Neural cell (in vitro differentiated cells): ENCODE data around the gene DPP10. TPM values are rescaled to one million over a fixed set of nuclear protein-coding genes. Genes with fewer than 3 reads are reported as not detected.

Experiments
- H2AFZ ChIP-seq: fragments of 200-600, 300-800 bp; sonication (generic), shearing (Covaris generic); 2 replicates; pipeline ENCODE4 v1.6.0; 2014; ENCODE audit warnings: low read depth, mild to moderate bottlenecking, antibody characterized with exemption, low read length, moderate library complexity
- H3F3A ChIP-seq: fragments of 200-600 bp; shearing (Covaris generic); 2 replicates; pipeline ENCODE4 v1.6.1; 2016; ENCODE audit warnings: mild to moderate bottlenecking, moderate library complexity, mixed read lengths, antibody characterized with exemption, low read length; ENCODE audit not compliant: insufficient read depth, poor library complexity, severe bottlenecking
- H3K27ac ChIP-seq: fragments of 200-600, 300-800 bp; sonication (generic), shearing (Covaris generic); 2 replicates; pipeline ENCODE4 v1.5.1; 2014; ENCODE audit warnings: mild to moderate bottlenecking, low read length, moderate library complexity
- H3K27me3 ChIP-seq: fragments of 300-800, 200-600 bp; sonication (generic), shearing (Covaris generic); 2 replicates; pipeline ENCODE4 v1.6.0; 2014; ENCODE audit warnings: mild to moderate bottlenecking, low read depth, low read length, moderate library complexity; ENCODE audit not compliant: insufficient read depth
- H3K36me3 ChIP-seq: fragments of 300-800, 200-600 bp; sonication (generic), shearing (Covaris generic); 2 replicates; pipeline ENCODE4 v1.5.1; 2014; ENCODE audit warnings: mild to moderate bottlenecking, antibody characterized with exemption, low read length, moderate library complexity; ENCODE audit not compliant: insufficient read depth
- H3K4me2 ChIP-seq: fragments of 300-800, 200-600 bp; sonication (generic), shearing (Covaris generic); 2 replicates; pipeline ENCODE4 v1.6.0; 2014; ENCODE audit warnings: mild to moderate bottlenecking, low read length
- H3K4me3 ChIP-seq: fragments of 300-800, 200-600 bp; sonication (generic), shearing (Covaris generic); 2 replicates; pipeline ENCODE4 v1.5.1; 2014; ENCODE audit warnings: mild to moderate bottlenecking, low read length, moderate library complexity
- H3K79me2 ChIP-seq: fragments of 200-600 bp; shearing (Covaris generic); replicated peaks from 2 replicates; pipeline ENCODE4 v1.6.0; 2014; ENCODE audit warnings: mild to moderate bottlenecking, low read length, moderate library complexity; ENCODE audit not compliant: insufficient read depth
- H3K9ac ChIP-seq: fragments of 300-800, 200-600 bp; sonication (generic), shearing (Covaris generic); 2 replicates; pipeline ENCODE4 v1.6.1; 2016; ENCODE audit warnings: mild to moderate bottlenecking, low read length, mixed read lengths
- H3K9me2 ChIP-seq: fragments of 200-600 bp; shearing (Covaris generic); 2 replicates; pipeline ENCODE4 v1.6.1; 2016; ENCODE audit warnings: mild to moderate bottlenecking, low read length, mixed read lengths; ENCODE audit not compliant: insufficient read depth
- H3K9me3 ChIP-seq: fragments of 200-600, 300-800 bp; sonication (generic), shearing (Covaris generic); 2 replicates; pipeline ENCODE4 v1.6.1; 2016; ENCODE audit warnings: mild to moderate bottlenecking, mixed run types, low read length, moderate library complexity, mixed read lengths
- H4K20me1 ChIP-seq: fragments of 200-600 bp; shearing (Covaris generic); 2 replicates; pipeline ENCODE4 v1.6.1; 2016; ENCODE audit warnings: mild to moderate bottlenecking, mixed run types; ENCODE audit not compliant: insufficient read depth
- EP300 ChIP-seq: fragments of 450-650 bp; conservative IDR thresholded peaks from 2 replicates; pipeline ENCODE4 v1.6.1; 2014; ENCODE audit warnings: antibody characterized with exemption, mild to moderate bottlenecking, moderate library complexity; ENCODE audit not compliant: poor library complexity, severe bottlenecking
- EZH2 ChIP-seq: fragments of 200-600, 300-800 bp; shearing (Covaris generic), sonication (generic); IDR thresholded peaks from 2 replicates; pipeline ENCODE4 v1.6.1; 2014; ENCODE audit warnings: antibody characterized with exemption, low read length, borderline replicate concordance, mild to moderate bottlenecking; ENCODE audit not compliant: insufficient read depth, poor library complexity, severe bottlenecking
- MXI1 ChIP-seq: fragments of 450-650 bp; conservative IDR thresholded peaks from 2 replicates; pipeline ENCODE4 v1.6.1; 2014; ENCODE audit warnings: antibody characterized with exemption, mild to moderate bottlenecking; ENCODE audit not compliant: poor library complexity, severe bottlenecking
- POLR2AphosphoS5 ChIP-seq: IDR thresholded peaks from 2 replicates; pipeline ENCODE4 v1.6.1; 2012
- RAD21 ChIP-seq: fragments of 450-650 bp; conservative IDR thresholded peaks from 2 replicates; pipeline ENCODE4 v1.6.1; 2014; ENCODE audit warnings: antibody characterized with exemption, mild to moderate bottlenecking, moderate library complexity
- SMC3 ChIP-seq: fragments of 450-650 bp; conservative IDR thresholded peaks from 2 replicates; pipeline ENCODE4 v1.6.1; 2014; ENCODE audit warnings: antibody characterized with exemption, mild to moderate bottlenecking, moderate library complexity; ENCODE audit not compliant: poor library complexity
- TAF1 ChIP-seq: IDR thresholded peaks from 2 replicates; pipeline ENCODE4 v1.6.1; 2012; ENCODE audit warnings: low read depth
- polyA plus RNA-seq: library from polyadenylated mRNA; depleted of rRNA; stranded (reverse); fragments of >200 nt; gene quantifications from 2 replicates; pipeline ENCODE4 v1.2.3, GENCODE V29; 2014
- TF ChIP-seq, protein P1 (sequence below): fragments of 450-650 bp; IDR thresholded peaks from 2 replicates; pipeline ENCODE4 v1.5.1; 2014; ENCODE audit warnings: antibody characterized with exemption, mild to moderate bottlenecking, moderate library complexity; ENCODE audit not compliant: poor library complexity, severe bottlenecking
- TF ChIP-seq, protein P2 (sequence below): IDR thresholded peaks from 2 replicates; pipeline ENCODE4 v1.6.1; 2012; ENCODE audit warnings: borderline replicate concordance

DPP10 gene
- polyA plus RNA-seq, 1 donor from 2014 or later = 13.9 TPM

DNA sequence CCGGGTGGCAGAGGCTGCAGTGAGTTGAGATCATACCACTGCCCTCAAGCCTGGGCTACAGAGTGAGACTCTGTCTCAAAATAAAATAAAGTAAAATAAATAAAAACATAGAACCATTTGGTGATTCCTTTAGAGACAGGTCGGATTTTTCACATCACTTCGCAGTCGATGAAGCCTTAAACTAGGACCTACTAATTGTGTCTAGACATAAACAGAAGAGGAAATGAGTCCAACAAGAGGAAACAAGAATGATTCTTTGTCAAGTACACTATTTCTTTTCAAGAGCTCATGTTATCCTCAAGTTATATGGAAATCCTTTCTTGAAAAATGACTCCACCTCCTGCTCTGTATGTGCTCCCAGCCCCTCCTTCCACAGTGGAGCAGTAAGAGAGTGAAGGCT, 758.9 kb downstream of the DPP10 start:
- no peak for TF ChIP-seq SMC3
- TF ChIP-seq RAD21 = no peak
- TF ChIP-seq EZH2 = no peak
- TF ChIP-seq, protein P1, sequence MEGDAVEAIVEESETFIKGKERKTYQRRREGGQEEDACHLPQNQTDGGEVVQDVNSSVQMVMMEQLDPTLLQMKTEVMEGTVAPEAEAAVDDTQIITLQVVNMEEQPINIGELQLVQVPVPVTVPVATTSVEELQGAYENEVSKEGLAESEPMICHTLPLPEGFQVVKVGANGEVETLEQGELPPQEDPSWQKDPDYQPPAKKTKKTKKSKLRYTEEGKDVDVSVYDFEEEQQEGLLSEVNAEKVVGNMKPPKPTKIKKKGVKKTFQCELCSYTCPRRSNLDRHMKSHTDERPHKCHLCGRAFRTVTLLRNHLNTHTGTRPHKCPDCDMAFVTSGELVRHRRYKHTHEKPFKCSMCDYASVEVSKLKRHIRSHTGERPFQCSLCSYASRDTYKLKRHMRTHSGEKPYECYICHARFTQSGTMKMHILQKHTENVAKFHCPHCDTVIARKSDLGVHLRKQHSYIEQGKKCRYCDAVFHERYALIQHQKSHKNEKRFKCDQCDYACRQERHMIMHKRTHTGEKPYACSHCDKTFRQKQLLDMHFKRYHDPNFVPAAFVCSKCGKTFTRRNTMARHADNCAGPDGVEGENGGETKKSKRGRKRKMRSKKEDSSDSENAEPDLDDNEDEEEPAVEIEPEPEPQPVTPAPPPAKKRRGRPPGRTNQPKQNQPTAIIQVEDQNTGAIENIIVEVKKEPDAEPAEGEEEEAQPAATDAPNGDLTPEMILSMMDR = no peak
- no peak for TF ChIP-seq EP300
- Histone ChIP-seq H4K20me1 (no peaks in the 10 kb centered on the region), H3K79me2 (no peaks in the 10 kb centered on the region), H3K4me2 (no peak overlapping the region), H3K9me2 (no peaks in the 10 kb centered on the region), H3K9me3 (no peaks in the 10 kb centered on the region), H3F3A (no peaks in the 10 kb centered on the region), H3K4me3 (no peak overlapping the region), H3K27ac (no peak overlapping the region), H2AFZ (no peak overlapping the region), H3K9ac (no peak overlapping the region), H3K36me3 (no peaks in the 10 kb centered on the region), H3K27me3 (no peaks in the 10 kb centered on the region)

DNA sequence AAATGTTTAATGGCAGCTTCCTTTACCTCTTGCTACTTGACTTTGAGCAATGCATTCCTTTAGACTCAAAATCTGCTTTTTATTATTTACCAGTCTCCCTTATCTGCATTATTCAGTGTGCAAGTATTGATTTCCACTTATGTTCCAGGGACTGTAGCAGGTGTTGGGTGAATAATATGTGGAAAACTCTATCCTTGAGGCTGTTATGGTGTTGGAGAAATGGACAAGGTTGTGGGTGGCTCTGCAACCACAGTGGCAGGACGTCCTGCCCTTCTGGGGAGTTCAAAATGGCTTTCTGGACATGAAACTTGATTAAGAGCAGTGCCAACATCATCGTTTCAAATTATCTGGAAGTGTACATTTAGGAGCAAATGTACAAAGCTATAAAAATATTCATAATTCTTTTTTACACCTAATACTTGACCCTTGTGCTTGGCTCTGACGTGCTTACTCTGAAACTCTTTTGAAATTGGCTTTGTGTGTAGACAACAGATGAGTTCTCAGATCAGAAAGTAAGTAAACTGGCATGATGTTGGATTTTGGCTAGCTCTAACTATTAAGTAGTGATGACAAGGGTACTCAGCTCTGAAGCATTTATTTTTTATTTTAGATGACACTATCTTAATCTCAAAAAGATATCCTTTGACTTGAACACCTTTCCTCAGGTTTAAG, 766.2 kb downstream of the DPP10 start:
- Histone ChIP-seq H3K79me2 (no peaks in the 10 kb centered on the region), H3K4me2 (no peak overlapping the region), H4K20me1 (no peaks in the 10 kb centered on the region), H3K27me3 (no peaks in the 10 kb centered on the region), H3K9me3 (no peaks in the 10 kb centered on the region), H3F3A (no peaks in the 10 kb centered on the region), H2AFZ (no peak overlapping the region), H3K27ac (no peak overlapping the region), H3K36me3 (no peaks in the 10 kb centered on the region), H3K9me2 (no peaks in the 10 kb centered on the region), H3K4me3 (no peak overlapping the region), H3K9ac (no peak overlapping the region)
- TF ChIP-seq POLR2AphosphoS5 (no peak), EP300 (no peak), EZH2 (no peak), RAD21 (no peak), TAF1 (no peak), SMC3 (no peak), MXI1 (no peak)
- TF ChIP-seq, protein P1 = no peak
- TF ChIP-seq, protein P2, sequence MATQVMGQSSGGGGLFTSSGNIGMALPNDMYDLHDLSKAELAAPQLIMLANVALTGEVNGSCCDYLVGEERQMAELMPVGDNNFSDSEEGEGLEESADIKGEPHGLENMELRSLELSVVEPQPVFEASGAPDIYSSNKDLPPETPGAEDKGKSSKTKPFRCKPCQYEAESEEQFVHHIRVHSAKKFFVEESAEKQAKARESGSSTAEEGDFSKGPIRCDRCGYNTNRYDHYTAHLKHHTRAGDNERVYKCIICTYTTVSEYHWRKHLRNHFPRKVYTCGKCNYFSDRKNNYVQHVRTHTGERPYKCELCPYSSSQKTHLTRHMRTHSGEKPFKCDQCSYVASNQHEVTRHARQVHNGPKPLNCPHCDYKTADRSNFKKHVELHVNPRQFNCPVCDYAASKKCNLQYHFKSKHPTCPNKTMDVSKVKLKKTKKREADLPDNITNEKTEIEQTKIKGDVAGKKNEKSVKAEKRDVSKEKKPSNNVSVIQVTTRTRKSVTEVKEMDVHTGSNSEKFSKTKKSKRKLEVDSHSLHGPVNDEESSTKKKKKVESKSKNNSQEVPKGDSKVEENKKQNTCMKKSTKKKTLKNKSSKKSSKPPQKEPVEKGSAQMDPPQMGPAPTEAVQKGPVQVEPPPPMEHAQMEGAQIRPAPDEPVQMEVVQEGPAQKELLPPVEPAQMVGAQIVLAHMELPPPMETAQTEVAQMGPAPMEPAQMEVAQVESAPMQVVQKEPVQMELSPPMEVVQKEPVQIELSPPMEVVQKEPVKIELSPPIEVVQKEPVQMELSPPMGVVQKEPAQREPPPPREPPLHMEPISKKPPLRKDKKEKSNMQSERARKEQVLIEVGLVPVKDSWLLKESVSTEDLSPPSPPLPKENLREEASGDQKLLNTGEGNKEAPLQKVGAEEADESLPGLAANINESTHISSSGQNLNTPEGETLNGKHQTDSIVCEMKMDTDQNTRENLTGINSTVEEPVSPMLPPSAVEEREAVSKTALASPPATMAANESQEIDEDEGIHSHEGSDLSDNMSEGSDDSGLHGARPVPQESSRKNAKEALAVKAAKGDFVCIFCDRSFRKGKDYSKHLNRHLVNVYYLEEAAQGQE = no peak
